Measurements from ENCODE around the gene ADGRV1.
"Not testable (repeated sequence)": the region's sequence is repeated elsewhere in the genome, so short reads cannot be mapped to it uniquely, and the experiment has no call there.

The ADGRV1 gene

GRCh38 chr5:90747693-90748092 is 189.1 kb downstream of the ADGRV1 start:
- H3K27me3 ChIP-seq (ENCODE audit: control insufficient read depth, insufficient read depth, low read length), result no peaks in the 10 kb centered on the region
- H3K9me3 ChIP-seq (ENCODE audit: control insufficient read depth, low read depth, low read length), result no peaks in the 10 kb centered on the region
- H3K36me3 ChIP-seq (ENCODE audit: control insufficient read depth, low read depth, low read length), result peaks cover 17% of the 10 kb centered on the region
- no peak overlapping the region for H3K27ac ChIP-seq (ENCODE audit: low read length)
- no peak overlapping the region for H3K9ac ChIP-seq (ENCODE audit: low read length)
- peaks cover 4% of the 10 kb centered on the region for H3K4me1 ChIP-seq (ENCODE audit: control insufficient read depth, low read depth, low read length)
- H3K4me3 ChIP-seq (ENCODE audit: low read length), result no peak overlapping the region

DNA sequence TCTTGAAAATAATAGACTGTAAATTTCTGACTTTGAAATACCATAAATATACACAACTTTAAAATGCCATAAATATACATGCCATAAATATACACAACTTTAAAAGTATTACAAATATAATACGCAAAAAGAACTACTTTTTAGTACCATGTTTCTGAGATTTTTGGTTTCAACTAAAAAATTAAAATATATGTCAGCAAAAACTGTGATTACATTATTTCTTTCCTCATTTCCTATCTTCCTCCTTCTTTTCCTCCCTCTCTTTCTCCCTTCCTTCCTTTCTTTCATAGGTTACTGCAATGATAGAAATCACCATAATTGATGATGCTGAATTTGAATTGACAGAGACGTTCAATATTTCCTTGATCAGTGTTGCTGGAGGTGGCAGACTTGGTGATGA is 200.5 kb downstream of the ADGRV1 start:
- Histone ChIP-seq H3K9ac (ENCODE audit: low read length) (no peak overlapping the region), H3K36me3 (ENCODE audit: control insufficient read depth, low read depth, low read length) (peaks cover 49% of the 10 kb centered on the region), H3K27me3 (ENCODE audit: control insufficient read depth, insufficient read depth, low read length) (no peaks in the 10 kb centered on the region), H3K4me1 (ENCODE audit: control insufficient read depth, low read depth, low read length) (no peaks in the 10 kb centered on the region), H3K4me3 (ENCODE audit: low read length) (no peak overlapping the region), H3K9me3 (ENCODE audit: control insufficient read depth, low read depth, low read length) (no peaks in the 10 kb centered on the region), H3K27ac (ENCODE audit: low read length) (no peak overlapping the region)

- Histone ChIP-seq H3K4me3 (ENCODE audit: low read length) (no peak overlapping the region), H3K27ac (ENCODE audit: low read length) (no peak overlapping the region), H3K36me3 (ENCODE audit: control insufficient read depth, low read depth, low read length) (peaks cover 41% of the 10 kb centered on the region), H3K9me3 (ENCODE audit: control insufficient read depth, low read depth, low read length) (no peaks in the 10 kb centered on the region), H3K27me3 (ENCODE audit: control insufficient read depth, insufficient read depth, low read length) (no peaks in the 10 kb centered on the region), H3K4me1 (ENCODE audit: control insufficient read depth, low read depth, low read length) (no peaks in the 10 kb centered on the region), H3K9ac (ENCODE audit: low read length) (no peak overlapping the region)
Measured at GRCh38 chr5:90767710-90768109, 209.1 kb downstream of the ADGRV1 start.

DNA sequence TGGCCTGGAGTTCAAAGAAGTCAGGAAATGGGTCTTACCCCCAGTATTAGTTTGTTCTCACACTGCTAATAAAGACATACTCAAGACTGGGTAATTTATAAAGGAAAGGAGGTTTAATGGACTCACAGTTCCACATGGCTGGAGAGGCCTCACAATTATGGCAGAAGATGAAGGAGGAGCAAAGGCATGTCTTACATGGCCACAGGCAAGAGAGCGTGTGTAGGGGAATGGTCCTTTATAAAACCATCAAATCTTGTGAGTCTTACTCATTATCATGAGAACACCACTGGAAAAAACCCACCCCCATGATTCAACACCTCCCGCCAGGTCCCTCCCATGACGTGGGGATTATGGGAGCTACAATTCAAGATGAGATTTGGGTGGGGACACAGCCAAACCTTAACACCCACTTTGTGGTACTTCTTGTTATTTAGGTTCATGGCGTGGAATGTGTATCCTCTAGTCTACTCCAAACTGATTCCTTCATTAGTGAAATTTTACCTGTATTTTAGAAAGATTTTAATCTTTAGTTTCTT is 211.5 kb downstream of the ADGRV1 start:
- H3K36me3 ChIP-seq (ENCODE audit: control insufficient read depth, low read depth, low read length), result peaks cover 36% of the 10 kb centered on the region
- not testable (repeated sequence) for H3K4me3 ChIP-seq (ENCODE audit: low read length); H3K9me3 ChIP-seq (ENCODE audit: control insufficient read depth, low read depth, low read length); H3K4me1 ChIP-seq (ENCODE audit: control insufficient read depth, low read depth, low read length); H3K27me3 ChIP-seq (ENCODE audit: control insufficient read depth, insufficient read depth, low read length); H3K27ac ChIP-seq (ENCODE audit: low read length); H3K9ac ChIP-seq (ENCODE audit: low read length)

DNA sequence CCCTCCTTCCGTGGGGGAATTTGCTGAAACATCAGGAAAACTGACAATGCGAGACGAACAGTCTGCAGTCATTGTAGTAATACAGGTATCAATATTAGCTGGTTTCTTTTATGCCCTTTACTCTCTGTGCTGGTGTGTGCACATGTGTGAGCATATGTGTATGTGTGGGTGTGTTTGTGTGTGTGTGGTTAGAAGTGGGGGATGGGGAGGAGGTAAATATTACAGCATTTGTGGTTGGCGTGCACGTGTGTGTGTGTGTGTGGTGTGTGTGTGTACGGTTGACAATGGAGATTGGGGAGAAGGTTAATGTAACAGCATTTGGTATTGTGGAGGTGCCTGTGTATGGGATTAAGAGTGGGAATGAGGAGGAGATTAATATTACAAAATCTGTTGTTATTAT is 219.4 kb downstream of the ADGRV1 start:
- Histone ChIP-seq H3K27ac (ENCODE audit: low read length) (no peak overlapping the region), H3K4me3 (ENCODE audit: low read length) (no peak overlapping the region), H3K9me3 (ENCODE audit: control insufficient read depth, low read depth, low read length) (no peaks in the 10 kb centered on the region), H3K9ac (ENCODE audit: low read length) (no peak overlapping the region), H3K36me3 (ENCODE audit: control insufficient read depth, low read depth, low read length) (peaks cover 49% of the 10 kb centered on the region), H3K4me1 (ENCODE audit: control insufficient read depth, low read depth, low read length) (no peaks in the 10 kb centered on the region), H3K27me3 (ENCODE audit: control insufficient read depth, insufficient read depth, low read length) (no peaks in the 10 kb centered on the region)

DNA sequence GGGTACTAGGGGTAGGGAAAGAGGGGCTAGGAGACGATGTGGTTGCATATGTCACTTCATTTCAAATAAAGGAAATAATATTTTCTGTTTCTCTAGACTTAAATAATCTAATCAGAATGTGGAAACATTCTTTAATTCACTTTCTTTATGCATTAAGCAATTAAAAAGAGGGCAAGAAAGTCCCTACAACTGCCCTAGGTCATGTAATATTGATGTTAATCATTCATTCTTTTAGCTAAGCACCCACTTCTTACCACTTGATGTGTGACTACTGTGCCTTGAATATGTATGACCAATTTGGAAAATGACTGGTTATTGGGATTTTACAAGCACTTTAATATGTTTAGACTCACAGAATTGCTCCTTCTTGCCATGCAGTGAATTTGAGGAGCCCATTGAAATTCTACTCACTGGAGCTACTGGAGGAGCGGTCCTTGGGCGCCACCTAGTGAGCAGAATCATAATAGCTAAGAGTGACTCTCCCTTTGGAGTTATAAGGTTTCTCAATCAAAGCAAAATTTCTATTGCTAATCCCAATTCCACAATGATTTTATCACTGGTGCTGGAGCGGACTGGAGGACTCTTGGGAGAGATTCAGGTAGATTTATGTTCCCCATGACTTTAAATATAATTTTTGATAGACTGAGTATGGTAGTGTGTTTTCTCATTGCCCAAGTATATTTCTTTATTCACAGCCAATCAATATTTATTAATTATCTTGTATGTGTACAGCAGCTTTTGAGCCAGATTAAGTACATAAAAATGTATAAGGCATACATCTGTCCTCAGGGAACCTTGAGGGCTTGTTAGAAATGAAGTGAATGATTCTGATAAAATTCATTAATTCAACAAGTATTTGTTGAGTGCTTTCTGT is 225.1 kb downstream of the ADGRV1 start:
- Histone ChIP-seq H3K9ac (ENCODE audit: low read length) (no peak overlapping the region), H3K36me3 (ENCODE audit: control insufficient read depth, low read depth, low read length) (peaks cover 40% of the 10 kb centered on the region), H3K27me3 (ENCODE audit: control insufficient read depth, insufficient read depth, low read length) (no peaks in the 10 kb centered on the region), H3K4me1 (ENCODE audit: control insufficient read depth, low read depth, low read length) (no peaks in the 10 kb centered on the region), H3K4me3 (ENCODE audit: low read length) (no peak overlapping the region), H3K27ac (ENCODE audit: low read length) (no peak overlapping the region), H3K9me3 (ENCODE audit: control insufficient read depth, low read depth, low read length) (no peaks in the 10 kb centered on the region)

DNA sequence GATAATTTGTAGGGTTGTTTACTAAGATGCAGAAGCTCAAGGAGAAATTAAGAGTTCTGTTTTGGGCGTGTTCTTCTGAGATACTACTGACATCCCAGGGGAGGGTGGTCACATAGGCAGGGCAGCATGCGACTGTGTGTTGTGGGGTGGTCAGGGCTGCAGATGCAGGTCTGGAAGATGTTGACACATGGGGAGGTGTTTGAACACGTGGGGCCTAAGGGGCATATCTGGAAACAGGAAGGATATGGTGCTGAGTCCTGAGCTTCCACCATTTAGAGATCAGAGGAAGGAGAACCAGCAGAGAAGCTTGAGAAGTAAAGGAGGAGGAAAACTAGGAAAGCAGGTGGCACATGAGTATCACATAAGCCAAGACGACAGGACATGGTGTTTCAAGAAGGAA is 228.2 kb downstream of the ADGRV1 start:
- Histone ChIP-seq H3K9ac (ENCODE audit: low read length) (no peak overlapping the region), H3K27me3 (ENCODE audit: control insufficient read depth, insufficient read depth, low read length) (no peaks in the 10 kb centered on the region), H3K9me3 (ENCODE audit: control insufficient read depth, low read depth, low read length) (no peaks in the 10 kb centered on the region), H3K36me3 (ENCODE audit: control insufficient read depth, low read depth, low read length) (peaks cover 38% of the 10 kb centered on the region), H3K4me3 (ENCODE audit: low read length) (no peak overlapping the region), H3K27ac (ENCODE audit: low read length) (no peak overlapping the region), H3K4me1 (ENCODE audit: control insufficient read depth, low read depth, low read length) (no peaks in the 10 kb centered on the region)

DNA sequence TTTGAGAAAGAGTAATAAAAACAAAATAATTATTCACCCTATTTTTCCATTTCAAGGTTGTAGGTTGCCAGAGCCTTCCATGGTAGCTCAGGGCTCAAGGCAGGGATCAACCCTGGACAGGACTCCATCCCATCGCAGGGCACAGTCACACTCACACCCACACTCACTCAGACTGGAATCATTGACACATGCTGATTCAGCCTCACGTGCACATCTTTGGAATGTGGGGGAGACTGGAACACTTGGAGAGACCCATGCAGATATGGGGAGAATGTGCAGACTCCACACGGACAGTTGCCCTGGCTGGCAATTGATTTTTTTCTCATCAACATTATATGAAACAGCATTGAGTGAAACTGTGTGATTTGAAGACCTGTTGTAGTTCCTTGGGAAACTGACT is 234.1 kb downstream of the ADGRV1 start:
- Histone ChIP-seq H3K27ac (ENCODE audit: low read length) (no peak overlapping the region), H3K4me1 (ENCODE audit: control insufficient read depth, low read depth, low read length) (no peaks in the 10 kb centered on the region), H3K36me3 (ENCODE audit: control insufficient read depth, low read depth, low read length) (peaks cover 49% of the 10 kb centered on the region), H3K27me3 (ENCODE audit: control insufficient read depth, insufficient read depth, low read length) (no peaks in the 10 kb centered on the region), H3K9ac (ENCODE audit: low read length) (no peak overlapping the region), H3K9me3 (ENCODE audit: control insufficient read depth, low read depth, low read length) (peaks cover 4% of the 10 kb centered on the region), H3K4me3 (ENCODE audit: low read length) (no peak overlapping the region)

DNA sequence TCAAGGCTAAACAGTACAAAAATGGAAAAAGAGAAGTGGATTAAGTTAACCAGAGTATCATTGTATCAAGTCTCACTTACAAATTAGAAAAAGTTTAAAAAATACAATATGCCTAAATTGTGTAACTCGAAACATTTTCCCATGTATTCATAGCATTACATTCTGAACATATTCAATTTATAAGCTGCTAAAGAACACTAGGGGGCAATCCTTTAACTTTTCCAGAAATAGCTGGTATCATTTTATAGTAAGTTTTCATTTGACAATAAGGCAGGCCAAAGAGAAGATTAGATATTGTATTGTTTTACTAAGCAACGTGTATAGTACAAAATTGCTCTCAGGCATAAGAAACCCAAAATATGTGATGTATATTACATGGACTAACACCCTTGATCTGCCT is 234.6 kb downstream of the ADGRV1 start:
- H3K27ac ChIP-seq (ENCODE audit: low read length), result no peak overlapping the region
- H3K4me1 ChIP-seq (ENCODE audit: control insufficient read depth, low read depth, low read length), result no peaks in the 10 kb centered on the region
- H3K4me3 ChIP-seq (ENCODE audit: low read length), result no peak overlapping the region
- H3K27me3 ChIP-seq (ENCODE audit: control insufficient read depth, insufficient read depth, low read length), result no peaks in the 10 kb centered on the region
- peaks cover 5% of the 10 kb centered on the region for H3K9me3 ChIP-seq (ENCODE audit: control insufficient read depth, low read depth, low read length)
- no peak overlapping the region for H3K9ac ChIP-seq (ENCODE audit: low read length)
- peaks cover 49% of the 10 kb centered on the region for H3K36me3 ChIP-seq (ENCODE audit: control insufficient read depth, low read depth, low read length)

DNA sequence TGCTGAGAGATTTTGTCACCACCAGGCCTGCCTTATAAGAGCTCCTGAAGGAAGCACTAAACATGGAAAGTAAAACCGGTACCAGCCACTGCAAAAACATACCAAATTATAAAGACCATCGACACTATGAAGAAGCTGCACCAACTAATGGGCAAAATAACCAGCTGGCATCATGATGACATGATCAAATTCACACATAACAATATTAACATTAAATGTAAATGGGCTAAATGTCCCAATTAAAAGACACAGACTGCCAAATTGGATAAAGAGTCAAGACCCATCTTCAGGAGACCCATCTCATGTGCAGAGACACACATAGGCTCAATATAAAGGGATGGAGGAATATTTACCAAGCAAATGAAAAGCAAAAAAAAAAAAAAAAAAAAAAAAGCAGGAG is 238.3 kb downstream of the ADGRV1 start:
- not testable (repeated sequence) for H3K27ac ChIP-seq (ENCODE audit: low read length); H3K9ac ChIP-seq (ENCODE audit: low read length); H3K9me3 ChIP-seq (ENCODE audit: control insufficient read depth, low read depth, low read length); H3K27me3 ChIP-seq (ENCODE audit: control insufficient read depth, insufficient read depth, low read length); H3K4me1 ChIP-seq (ENCODE audit: control insufficient read depth, low read depth, low read length); H3K4me3 ChIP-seq (ENCODE audit: low read length)
- H3K36me3 ChIP-seq (ENCODE audit: control insufficient read depth, low read depth, low read length), result peaks cover 24% of the 10 kb centered on the region

- H3K9ac ChIP-seq (ENCODE audit: low read length); H3K36me3 ChIP-seq (ENCODE audit: control insufficient read depth, low read depth, low read length); H3K9me3 ChIP-seq (ENCODE audit: control insufficient read depth, low read depth, low read length); H3K4me1 ChIP-seq (ENCODE audit: control insufficient read depth, low read depth, low read length); H3K27ac ChIP-seq (ENCODE audit: low read length); H3K4me3 ChIP-seq (ENCODE audit: low read length); H3K27me3 ChIP-seq (ENCODE audit: control insufficient read depth, insufficient read depth, low read length): not testable (repeated sequence)
Measured at GRCh38 chr5:90800082-90800481, 241.5 kb downstream of the ADGRV1 start.

DNA sequence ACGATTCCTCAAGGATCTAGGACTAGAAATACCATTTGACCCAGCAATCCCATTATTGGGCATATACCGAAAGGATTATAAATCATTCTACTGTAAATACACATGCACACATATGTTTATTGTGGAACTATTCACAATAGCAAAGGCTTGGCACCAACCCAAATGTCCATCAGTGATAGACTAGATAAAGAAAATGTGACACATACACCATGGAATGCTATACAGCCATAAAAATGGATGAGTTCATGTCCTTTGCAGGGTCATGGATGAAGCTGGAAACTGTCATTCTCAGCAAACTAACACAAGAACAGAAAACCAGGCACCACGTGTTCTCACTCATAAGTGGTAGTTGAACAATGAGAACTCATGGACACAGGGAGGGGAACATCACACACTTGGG is 241.9 kb downstream of the ADGRV1 start:
- H3K36me3 ChIP-seq (ENCODE audit: control insufficient read depth, low read depth, low read length); H3K4me3 ChIP-seq (ENCODE audit: low read length); H3K27me3 ChIP-seq (ENCODE audit: control insufficient read depth, insufficient read depth, low read length); H3K9me3 ChIP-seq (ENCODE audit: control insufficient read depth, low read depth, low read length); H3K27ac ChIP-seq (ENCODE audit: low read length); H3K9ac ChIP-seq (ENCODE audit: low read length); H3K4me1 ChIP-seq (ENCODE audit: control insufficient read depth, low read depth, low read length): not testable (repeated sequence)

All from iPS-18a (cell line).